DMS153 treated with DMSO at 0.1 percent for 48 hours (cell line): Measurements from ENCODE around the gene GINS3.
A peak's percentile ranks its signal among the peaks of the same experiment; 100 is the strongest.

Experiments
- DNase-seq: peaks from one replicate; lab custom pipeline; 2025; ENCODE audit not compliant: unreplicated experiment; lab: John Stamatoyannopoulos, UW

Gene GINS3

GRCh38 chr16:58392215-58393137, at the start of gene GINS3:
GINS3 (plus strand) TSS chr16:58392471; CDS start chr16:58392602, 131 bp downstream.
- peak; percentile 59 for DNase-seq

- DNase-seq = no peak
Measured at GRCh38 chr16:58343562-58343961, 48.7 kb upstream of the GINS3 start.

GRCh38 chr16:58345574-58346354, 46.5 kb upstream of the GINS3 start:
- no peak for DNase-seq

GRCh38 chr16:58346831-58347371, 45.4 kb upstream of the GINS3 start:
- no peak for DNase-seq

- no peak for DNase-seq
Measured at GRCh38 chr16:58348986-58349385, 43.3 kb upstream of the GINS3 start.

- no peak for DNase-seq
Measured at GRCh38 chr16:58352690-58353089, 39.6 kb upstream of the GINS3 start.

GRCh38 chr16:58360041-58360634, 32.1 kb upstream of the GINS3 start:
- DNase-seq = no peak

GRCh38 chr16:58361726-58362125, 30.5 kb upstream of the GINS3 start:
- DNase-seq = no peak

- no peak for DNase-seq
Measured at GRCh38 chr16:58363746-58364393, 28.4 kb upstream of the GINS3 start.

- no peak for DNase-seq
Measured at GRCh38 chr16:58365623-58366022, 26.6 kb upstream of the GINS3 start.

GRCh38 chr16:58366247-58367031, 25.8 kb upstream of the GINS3 start:
- no peak for DNase-seq

GRCh38 chr16:58367252-58367651, 25.0 kb upstream of the GINS3 start:
- DNase-seq = no peak

- no peak for DNase-seq
Measured at GRCh38 chr16:58371841-58372240, 20.4 kb upstream of the GINS3 start.

- no peak for DNase-seq
Measured at GRCh38 chr16:58375386-58375785, 16.9 kb upstream of the GINS3 start.

GRCh38 chr16:58377932-58378331, 14.3 kb upstream of the GINS3 start:
- DNase-seq = no peak

- DNase-seq = no peak
Measured at GRCh38 chr16:58378401-58378800, 13.9 kb upstream of the GINS3 start.

GRCh38 chr16:58379736-58380135, 12.5 kb upstream of the GINS3 start:
- DNase-seq = no peak

GRCh38 chr16:58381661-58382060, 10.6 kb upstream of the GINS3 start:
- no peak for DNase-seq

- DNase-seq = no peak
Measured at GRCh38 chr16:58384437-58385055, 7.7 kb upstream of the GINS3 start.
